Cerebellar nuclear complex (tissue), 1 donor: ENCODE results near the gene TEC.
"Not testable (repeated sequence)": the region's sequence is repeated elsewhere in the genome, so short reads cannot be mapped to it uniquely, and the experiment has no call there.

Source experiments
- DNase-seq, 2 experiments: peaks; one replicate each; lab custom pipeline; 2025; lab: John Stamatoyannopoulos, UW

TEC gene

DNA sequence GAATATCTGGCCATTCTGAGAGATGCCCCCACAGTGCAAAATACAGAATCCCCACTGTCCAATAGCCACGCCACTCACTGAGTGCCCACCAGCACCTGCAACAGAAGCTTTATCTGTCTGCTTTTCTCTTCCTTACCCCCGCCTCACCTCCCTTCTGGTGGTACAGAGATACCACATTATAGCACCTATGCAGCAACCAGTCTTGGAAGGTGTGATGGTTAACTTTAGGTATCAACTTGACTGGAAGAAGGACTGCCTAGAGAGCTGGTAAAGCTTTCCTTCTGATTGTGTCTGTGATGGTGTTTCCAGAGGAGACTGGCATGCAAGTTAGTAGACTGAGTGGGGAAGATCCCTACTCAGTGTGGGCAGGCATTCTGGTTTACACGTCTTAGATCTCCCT lies 73.8 kb downstream of the TEC start:
- no peak for DNase-seq

GRCh38 chr4:48195374-48195773 lies 74.3 kb downstream of the TEC start:
- no peak for DNase-seq

GRCh38 chr4:48194971-48195370 lies 74.7 kb downstream of the TEC start:
- DNase-seq = no peak

DNA sequence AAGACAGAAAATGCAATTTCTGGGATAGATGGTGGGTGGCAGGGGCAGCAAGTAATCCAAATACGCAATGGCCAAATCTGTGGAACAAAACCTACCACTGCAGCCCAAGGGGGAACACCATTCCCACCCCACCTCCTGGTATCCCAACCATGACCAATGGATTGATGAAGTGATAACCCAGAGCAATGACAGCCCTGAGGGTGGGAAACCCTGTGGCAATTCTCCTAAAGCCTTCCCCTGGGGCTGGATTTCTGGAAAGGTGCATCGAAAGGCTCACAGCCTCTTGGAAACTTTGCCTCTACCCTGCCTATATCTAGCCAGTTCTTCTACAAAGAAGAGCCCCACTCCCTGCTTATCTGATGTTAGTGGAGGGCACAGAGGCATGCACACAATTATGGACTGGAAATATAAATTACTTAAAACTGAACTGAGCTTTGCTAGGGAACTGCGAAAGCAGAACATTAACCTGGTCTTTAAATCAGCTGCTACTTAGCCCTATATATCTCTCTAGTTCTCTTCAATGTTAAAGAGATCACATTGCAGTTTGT lies 75.6 kb downstream of the TEC start:
- DNase-seq = no peak

DNA sequence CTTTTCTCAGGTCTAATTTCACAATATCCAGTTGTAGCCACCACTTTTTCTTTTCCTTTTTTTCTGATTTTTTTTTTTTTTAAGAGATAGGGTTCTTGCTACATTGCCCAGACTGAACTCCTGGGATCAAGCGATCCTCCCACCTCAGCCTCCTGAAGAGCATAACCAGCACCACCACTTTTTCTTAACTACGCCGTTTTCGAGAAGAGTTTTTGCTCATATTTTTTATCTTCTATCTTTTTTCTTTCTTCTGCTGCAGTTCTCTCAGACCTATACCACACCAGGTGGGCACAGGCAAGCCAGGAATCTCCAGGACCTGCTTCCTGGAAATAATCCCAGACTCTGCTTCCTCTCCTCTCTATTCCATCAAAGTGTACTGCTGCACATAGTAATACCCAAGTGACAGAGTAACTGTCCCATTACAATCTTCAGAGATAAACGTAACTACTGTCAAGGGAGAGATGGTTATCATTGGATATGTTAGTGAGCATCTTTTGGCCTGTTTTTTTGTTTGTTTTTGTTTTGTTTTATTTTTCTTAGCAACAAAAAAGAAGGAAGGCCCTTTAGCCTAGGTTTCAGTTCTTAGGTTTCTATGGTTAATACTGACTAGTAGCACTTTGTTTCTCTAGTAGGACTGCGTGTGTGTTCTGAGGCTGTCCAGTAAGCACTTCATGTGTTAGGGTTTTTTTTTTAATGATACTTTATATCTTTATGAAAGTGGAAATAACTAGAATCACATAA lies 76.4 kb downstream of the TEC start:
- DNase-seq = no peak

GRCh38 chr4:48191758-48192157 lies 77.9 kb downstream of the TEC start:
- no peak for DNase-seq

- no peak for DNase-seq
These were observed 78.8 kb downstream of the TEC start for GRCh38 chr4:48190839-48191238.

DNA sequence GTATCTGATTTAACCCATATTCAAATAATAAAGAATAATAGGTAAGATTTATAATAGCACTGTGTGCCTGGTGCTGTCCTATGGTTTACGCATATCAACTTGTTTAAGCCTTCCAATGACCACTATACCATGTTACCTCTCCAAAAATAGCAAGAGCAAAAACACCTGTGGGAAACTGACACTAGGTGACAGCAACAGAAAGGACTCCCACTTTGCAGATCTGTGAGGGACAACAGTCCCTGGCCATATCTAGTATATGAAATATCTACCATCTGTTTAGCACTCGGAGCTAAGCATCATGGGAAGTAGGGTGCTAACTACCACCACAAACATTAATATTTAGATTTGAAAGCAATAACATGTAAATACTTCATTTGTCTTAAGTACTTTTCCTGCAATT lies 79.9 kb downstream of the TEC start:
- no peak for DNase-seq

GRCh38 chr4:48188390-48188789 lies 81.2 kb downstream of the TEC start:
- DNase-seq = no peak

GRCh38 chr4:48187813-48188212 lies 81.8 kb downstream of the TEC start:
- no peak for DNase-seq

- not testable (repeated sequence) for DNase-seq
These were observed 82.6 kb downstream of the TEC start for GRCh38 chr4:48187066-48187465.

DNA sequence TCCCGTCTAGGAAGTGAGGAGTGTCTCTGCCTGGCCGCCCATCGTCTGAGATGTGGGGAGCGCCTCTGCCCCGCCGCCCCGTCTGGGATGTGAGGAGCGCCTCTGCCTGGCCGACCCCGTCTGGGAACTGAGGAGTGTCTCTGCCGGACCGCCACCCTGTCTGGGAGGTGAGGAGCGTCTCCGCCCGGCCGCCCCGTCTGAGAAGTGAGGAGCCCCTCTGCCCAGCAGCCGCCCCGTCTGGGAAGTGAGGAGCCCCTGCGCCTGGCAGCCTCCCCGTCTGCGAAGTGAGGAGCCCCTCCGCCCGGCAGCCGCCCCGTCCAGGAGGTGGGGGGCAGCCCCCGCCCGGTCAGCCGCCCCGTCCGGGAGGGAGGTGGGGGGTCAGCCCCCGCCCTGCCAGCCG lies 83.2 kb downstream of the TEC start:
- not testable (repeated sequence) for DNase-seq

DNA sequence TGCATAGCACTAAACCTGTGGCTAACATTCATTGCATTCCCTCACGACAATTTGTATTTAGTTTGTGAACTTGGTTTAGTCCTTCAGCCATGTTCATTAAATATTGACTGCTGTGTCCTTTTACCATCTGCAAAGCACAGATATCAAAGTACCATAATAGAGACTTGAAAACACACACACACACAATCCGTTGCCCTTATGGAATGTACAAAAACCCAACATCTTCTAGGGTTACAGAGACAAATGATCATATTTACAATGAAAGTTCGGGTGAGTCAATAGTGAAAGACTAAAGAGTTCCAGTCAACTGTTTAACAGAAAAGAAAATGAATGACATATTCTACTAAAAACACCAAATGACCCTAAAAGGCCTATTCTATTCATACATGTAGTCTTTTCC lies 84.8 kb downstream of the TEC start:
- no peak for DNase-seq

DNA sequence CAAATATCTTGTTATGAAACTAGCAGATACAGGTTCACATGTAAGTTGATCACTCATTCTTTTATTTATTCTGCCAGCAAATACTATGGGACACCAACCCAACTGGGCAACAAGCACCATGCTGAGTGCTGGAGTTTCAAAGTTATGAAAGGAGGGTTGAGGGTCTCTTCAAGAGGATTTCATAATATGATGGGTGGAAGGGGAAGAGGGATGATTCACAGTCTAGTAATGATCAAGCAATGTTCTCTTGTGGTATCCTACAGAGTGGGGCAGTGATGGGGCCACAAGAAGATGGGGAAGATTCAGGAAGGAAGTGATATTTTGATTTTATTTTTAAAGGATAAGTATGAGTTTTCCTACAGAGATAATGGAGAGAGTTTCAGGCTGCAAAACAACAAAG lies 89.4 kb downstream of the TEC start:
- DNase-seq = no peak

GRCh38 chr4:48178931-48179330 lies 90.7 kb downstream of the TEC start:
- no peak for DNase-seq

DNA sequence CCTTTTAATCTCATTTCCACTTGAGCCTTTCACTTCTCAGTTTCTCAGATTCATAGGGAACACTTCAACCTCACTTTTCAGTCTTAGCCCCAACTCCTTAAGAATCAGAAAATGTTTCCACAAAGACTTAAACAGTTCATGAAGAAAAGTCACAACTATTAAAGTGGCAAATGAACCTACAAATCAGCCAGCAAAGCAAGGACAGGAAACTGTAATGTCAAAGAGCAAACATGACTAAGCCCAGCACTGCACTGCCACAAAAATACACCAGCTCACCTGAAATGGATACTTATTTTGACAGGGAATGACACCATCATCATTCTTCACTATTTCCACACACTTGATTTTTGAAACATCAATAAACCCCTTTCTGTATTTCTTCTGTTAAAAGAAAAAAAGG lies 93.8 kb downstream of the TEC start:
- DNase-seq = no peak

- no peak for DNase-seq
These were observed 94.3 kb downstream of the TEC start for GRCh38 chr4:48175328-48175727.

- DNase-seq = no peak
These were observed 96.3 kb downstream of the TEC start for GRCh38 chr4:48173056-48173991.

- DNase-seq = no peak
These were observed 97.0 kb downstream of the TEC start for GRCh38 chr4:48172651-48173050.

- no peak for DNase-seq
These were observed 100.0 kb downstream of the TEC start for GRCh38 chr4:48169636-48170035.

GRCh38 chr4:48167538-48168263 lies 101.9 kb downstream of the TEC start:
- no peak for DNase-seq

- not testable (repeated sequence) for DNase-seq
These were observed 105.1 kb downstream of the TEC start for GRCh38 chr4:48164561-48164960.
